Stimulated activated CD4-positive, alpha-beta T cell treated with anti-CD3 and anti-CD28 coated beads, Interleukin-4, amount 100 ng/mL, for 24 hours (primary cell): ENCODE data around the gene ROPN1L.
"Not testable (repeated sequence)": the region's sequence is repeated elsewhere in the genome, so short reads cannot be mapped to it uniquely, and the experiment has no call there.

Source experiments
- DNase-seq: peaks from one replicate; pipeline ENCODE4 v3.0.0-alpha.2; 2020

Gene ROPN1L

GRCh38 chr5:10503321-10503720, 61.6 kb downstream of the ROPN1L start:
- no peak for DNase-seq

- no peak for DNase-seq
Measured at GRCh38 chr5:10503997-10504793, 62.5 kb downstream of the ROPN1L start.

DNA sequence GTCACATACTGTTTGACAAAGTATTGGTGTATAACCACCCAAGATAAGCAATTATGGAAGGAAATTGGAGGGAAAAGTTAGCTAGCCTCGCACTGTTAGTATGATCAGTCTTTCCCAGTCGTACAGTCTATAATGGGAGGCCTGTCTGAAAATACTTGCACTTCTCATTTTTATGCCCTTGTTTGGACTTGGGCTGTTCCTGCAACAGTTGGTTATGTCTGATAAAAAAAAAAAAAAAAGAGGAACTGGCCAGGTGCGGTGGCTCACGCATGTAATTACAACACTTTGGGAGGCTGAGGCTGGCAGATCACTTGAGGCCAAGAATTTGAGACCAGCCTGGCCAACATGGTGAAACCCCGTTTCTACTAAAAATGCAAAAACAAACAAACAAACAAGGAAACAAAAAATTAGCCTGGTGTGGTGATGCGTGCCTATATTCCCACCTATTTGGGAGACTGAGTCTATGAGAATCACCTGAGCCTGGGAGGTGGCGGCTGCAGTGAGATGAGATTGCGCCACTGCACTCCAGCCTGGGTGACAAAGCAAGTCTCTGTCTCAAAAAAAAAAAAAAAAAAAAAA, 63.9 kb downstream of the ROPN1L start:
- DNase-seq, result no peak

DNA sequence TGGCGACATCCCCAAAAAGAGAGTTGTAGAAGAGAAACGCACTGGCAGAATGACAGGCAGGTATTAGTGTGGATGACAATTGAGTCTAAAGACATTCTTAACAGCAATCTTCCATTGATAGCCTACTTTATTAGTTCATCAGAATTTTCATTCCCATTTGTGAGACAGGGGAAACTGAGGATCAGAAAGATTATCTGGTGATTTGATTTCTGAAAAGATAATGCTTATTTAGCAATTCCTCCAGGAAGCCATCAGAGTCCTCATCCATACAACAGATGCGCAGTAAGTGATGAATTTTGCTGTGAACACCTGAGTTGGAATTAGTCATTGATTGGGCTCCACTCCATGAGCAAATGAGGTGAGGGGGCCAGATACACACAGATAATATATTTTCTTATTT, 64.9 kb downstream of the ROPN1L start:
- DNase-seq, result no peak

DNA sequence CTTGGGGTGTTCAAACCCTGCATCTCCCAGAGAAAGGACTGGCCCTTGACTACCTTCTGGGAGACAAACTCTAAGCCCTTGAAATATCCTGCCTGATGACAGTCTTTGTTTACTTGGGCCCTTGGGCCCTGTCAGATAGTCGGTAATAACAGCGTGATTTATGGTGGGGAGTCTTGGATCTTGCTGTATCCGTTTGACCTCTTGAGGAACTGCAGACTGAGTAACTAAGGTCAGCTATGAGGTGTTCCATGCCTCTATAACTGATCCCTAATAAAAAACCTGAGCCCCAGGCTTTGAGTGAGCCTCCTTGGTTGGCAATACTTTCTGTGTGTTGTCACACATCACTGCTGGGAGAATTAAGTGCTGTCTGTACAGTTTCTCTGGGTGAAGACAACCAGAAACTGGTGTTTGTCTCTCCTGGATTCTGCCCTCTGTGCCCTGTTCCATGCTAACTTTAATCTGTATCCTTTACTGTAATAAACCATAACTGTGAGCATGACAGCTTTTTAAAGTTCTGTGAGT, 66.0 kb downstream of the ROPN1L start:
- DNase-seq, result no peak

GRCh38 chr5:10509575-10509974, 67.9 kb downstream of the ROPN1L start:
- no peak for DNase-seq

GRCh38 chr5:10511741-10512640, 70.3 kb downstream of the ROPN1L start:
- no peak for DNase-seq

DNA sequence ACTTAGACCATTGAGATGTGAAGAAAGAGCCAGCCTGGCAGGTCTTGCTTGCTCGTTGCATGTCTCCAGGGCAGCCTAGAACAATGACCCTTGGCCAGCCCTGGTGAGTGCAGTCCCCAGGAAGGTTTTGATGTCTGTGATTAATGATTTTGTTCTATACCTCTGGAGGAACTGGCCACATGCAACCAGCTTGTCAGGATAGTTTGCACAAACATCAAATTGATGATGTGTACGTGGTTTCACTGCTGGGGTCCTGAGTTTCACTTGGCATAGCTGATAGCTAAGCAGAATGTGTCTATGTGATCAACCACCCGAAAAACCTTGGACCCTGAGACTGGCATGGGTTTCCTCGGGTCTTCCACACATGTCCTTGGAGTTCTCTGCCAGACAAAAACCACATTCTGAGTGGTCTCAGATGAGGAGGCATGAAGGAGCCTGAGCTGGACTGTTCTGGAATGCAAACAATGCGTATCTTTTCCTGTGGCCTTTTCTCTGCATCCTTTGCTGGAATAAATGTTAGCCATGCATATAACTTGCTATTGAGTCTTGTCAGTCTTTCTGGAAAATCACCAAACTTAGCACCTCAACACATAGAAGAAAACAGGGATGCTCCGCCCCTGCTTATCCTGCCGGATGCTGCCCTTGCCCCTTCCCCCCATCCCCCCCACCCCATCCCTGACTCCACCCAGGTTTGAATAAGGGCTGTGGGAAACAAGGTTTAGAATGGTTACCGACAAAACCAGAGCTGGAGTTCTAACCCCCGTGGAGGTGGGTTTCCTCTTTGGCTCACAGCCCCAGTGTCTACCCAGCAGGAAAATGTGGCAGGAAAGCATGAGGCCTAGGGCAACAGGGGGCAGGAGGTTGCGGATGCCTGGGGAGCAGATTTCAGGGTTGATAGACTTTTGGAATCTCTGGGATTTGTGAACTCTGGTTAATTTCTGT, 72.1 kb downstream of the ROPN1L start:
- DNase-seq, result no peak

DNA sequence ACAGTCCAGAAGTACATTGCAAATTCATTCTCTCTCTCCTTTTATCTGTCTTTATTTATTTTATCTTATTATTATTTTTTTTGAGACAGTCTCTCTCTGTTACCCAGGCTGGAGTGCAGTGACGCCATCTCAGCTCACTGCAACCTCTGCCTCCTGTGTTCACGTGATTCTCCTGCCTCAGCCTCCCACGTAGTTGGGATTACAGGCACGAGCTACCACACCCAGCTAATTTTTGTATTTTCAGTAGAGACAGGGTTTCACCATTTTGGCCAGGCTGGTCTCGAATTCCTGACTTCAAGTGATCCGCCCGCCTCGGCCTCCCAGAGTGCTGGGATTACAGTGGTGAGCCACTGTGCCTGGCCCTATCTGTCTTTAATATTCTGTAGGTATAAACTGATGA, 72.9 kb downstream of the ROPN1L start:
- not testable (repeated sequence) for DNase-seq
